AG09319 (cell line): Measurements from ENCODE around the gene POMT2.

Source experiments
- DNase-seq: peaks from one replicate; pipeline ENCODE4 v3.0.0-alpha.2; 2010; ENCODE audit warnings: low read depth; ENCODE audit errors: extremely low read depth
- TF ChIP-seq, protein P1 (sequence below): IDR thresholded peaks from 2 replicates; pipeline ENCODE4 v1.5.1; 2011; ENCODE audit warnings: low read depth, mild to moderate bottlenecking, inconsistent platforms, low read length, moderate library complexity

Gene POMT2

GRCh38 chr14:77275041-77275580 lies 45.6 kb downstream of the POMT2 start:
- TF ChIP-seq, protein P1, sequence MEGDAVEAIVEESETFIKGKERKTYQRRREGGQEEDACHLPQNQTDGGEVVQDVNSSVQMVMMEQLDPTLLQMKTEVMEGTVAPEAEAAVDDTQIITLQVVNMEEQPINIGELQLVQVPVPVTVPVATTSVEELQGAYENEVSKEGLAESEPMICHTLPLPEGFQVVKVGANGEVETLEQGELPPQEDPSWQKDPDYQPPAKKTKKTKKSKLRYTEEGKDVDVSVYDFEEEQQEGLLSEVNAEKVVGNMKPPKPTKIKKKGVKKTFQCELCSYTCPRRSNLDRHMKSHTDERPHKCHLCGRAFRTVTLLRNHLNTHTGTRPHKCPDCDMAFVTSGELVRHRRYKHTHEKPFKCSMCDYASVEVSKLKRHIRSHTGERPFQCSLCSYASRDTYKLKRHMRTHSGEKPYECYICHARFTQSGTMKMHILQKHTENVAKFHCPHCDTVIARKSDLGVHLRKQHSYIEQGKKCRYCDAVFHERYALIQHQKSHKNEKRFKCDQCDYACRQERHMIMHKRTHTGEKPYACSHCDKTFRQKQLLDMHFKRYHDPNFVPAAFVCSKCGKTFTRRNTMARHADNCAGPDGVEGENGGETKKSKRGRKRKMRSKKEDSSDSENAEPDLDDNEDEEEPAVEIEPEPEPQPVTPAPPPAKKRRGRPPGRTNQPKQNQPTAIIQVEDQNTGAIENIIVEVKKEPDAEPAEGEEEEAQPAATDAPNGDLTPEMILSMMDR: no peak
- no peak for DNase-seq

DNA sequence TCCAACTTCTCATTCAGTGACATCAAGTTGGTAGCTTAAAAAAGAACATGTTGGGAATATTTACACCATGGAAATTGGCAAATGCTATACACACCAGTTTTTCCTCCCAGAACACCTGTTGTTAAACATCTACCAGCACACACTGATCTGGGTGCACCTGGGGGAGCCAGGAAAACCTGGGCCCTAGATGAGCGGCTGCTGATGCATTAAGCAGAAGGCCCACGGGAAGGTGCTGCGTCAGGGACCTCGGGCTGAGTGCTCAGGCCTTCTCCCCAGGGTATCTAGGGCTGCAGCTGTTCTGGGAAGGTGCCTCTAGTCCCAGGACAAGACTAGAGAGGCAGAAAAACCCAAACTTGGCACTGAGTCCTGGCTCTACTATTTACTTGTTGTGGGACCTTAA lies 46.9 kb downstream of the POMT2 start:
- DNase-seq: no peak

DNA sequence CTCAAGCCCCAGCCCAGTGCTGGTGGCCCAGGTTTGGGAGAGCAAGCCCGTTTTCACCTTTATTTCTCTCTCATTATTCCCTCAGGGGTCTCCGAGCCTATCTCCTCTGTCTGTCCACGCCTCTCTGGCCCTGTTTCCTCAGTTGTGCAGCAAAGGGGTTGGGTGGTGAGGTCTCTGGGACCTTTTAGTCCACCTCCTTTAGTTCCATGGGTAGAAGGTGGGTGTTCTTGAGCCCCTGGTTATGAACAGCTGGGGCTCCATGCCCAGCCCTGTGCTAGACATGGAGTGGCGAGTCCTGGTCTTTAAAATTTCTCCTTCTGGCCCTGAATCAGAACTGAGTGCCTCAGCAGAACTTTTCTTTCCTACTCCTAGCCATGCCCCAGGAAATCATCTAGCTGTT lies 48.4 kb downstream of the POMT2 start:
- no peak for DNase-seq
- TF ChIP-seq, protein P1: no peak

More for the DNA sequence above, 46.9 kb downstream of the POMT2 start:
- TF ChIP-seq, protein P1: no peak

- DNase-seq: no peak
- TF ChIP-seq, protein P1: no peak
Observed at GRCh38 chr14:77271113-77271710, 49.5 kb downstream of the POMT2 start, which contains the start of gene NGB. TSS of gene NGB (minus strand) at chr14:77271206. CDS start at chr14:77270937, 269 bp downstream.

GRCh38 chr14:77270361-77271112 lies 50.1 kb downstream of the POMT2 start:
- no peak for DNase-seq
- TF ChIP-seq, protein P1: no peak

DNA sequence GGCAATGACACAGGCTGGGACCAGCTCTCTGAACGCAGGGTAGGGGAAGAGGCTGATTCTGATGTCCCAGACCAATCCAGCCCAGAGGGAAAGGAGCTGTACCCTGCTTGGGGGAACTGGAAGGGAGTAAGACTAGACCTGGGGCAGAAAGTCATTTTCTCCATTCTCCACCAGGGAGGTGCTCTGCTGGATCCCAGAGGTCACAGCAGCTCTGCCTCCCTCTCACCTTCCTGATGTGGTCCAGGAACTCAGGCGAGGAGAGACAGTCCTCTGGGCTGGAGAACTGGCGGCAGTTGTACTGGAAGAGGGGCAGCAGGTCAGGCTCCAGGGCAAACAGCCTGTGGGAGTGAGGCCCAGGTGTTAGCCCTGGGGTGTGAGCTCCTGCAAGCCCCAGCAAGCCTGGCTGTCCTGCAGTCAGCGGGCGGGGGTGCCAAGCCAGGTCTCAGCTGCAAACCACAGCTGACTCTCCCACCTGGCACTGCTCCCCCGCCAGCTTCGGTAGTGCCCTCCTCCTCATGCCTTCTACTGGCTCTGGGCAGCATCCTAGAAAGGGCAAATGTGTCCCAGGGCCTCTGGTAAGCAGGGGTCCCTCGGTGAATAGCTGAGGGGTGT lies 51.6 kb downstream of the POMT2 start:
- TF ChIP-seq, protein P1: no peak
- DNase-seq: no peak
